Renal pelvis (tissue), 4 donors: ENCODE results near the gene LRRC23. TPM values are rescaled to one million over a fixed set of nuclear protein-coding genes. Genes with fewer than 3 reads are reported as not detected.

ENCODE experiments used
- DNase-seq: peaks from one replicate; pipeline ENCODE4 v3.0.0-alpha.2; 2013
- polyA plus RNA-seq, 3 donors: library from polyadenylated mRNA; unstranded; fragments of 120-200 nt; gene quantifications; one replicate each; pipeline ENCODE4 v1.2.1, GENCODE V29; 2013; ENCODE audit not compliant: insufficient read length in 3 of 3

LRRC23 gene
- polyA plus RNA-seq, 3 donors = 20.5 to 21.0 (median 20.9) TPM

DNA sequence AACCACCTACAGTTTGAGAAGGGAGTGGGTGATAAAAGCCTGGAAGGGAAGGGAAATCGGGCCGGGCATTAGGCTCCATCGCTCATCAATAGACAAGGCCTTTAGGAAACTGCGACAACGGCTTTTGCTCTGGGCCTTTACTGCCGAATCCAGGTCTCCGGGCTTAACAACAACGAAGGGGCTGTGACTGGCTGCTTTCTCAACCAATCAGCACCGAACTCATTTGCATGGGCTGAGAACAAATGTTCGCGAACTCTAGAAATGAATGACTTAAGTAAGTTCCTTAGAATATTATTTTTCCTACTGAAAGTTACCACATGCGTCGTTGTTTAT, 38.7 kb downstream of the LRRC23 start:
- DNase-seq = peak; percentile 92

DNA sequence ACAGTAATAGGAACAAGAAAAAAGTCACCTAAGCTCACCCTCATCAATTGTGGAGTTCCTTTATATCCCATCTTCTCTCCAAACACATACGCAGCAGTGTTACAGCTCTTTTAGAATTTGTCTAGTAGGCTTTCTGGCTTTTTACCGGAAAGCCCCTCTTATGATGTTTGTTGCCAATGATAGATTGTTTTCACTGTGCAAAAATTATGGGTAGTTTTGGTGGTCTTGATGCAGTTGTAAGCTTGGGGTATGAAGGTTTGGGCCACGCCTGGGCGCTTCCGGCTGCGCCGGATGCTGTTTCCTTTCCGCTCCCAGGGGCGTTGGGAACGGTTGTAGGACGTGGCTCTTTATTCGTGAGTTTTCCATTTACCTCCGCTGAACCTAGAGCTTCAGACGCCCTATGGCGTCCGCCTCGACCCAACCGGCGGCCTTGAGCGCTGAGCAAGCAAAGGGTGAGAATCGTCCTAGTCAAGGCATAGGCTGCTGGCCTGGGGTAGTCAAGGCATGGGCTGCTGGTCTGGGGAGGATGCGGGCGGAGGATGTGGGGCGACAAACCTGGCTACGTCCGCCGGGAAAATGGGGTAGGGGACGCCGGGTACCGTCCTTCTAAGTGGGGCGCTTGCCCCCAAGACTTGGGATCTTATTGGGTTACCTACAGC, 39.2 kb downstream of the LRRC23 start, which contains the start of the genes C12orf57 and RNU7-1:
C12orf57 (plus strand) TSS at position 301 of the 659 bp plus-strand sequence; CDS start at position 401, 100 bp downstream.
RNU7-1 (plus strand) TSS at position 95 of the 659 bp plus-strand sequence.
- DNase-seq = peak; percentile 92

DNA sequence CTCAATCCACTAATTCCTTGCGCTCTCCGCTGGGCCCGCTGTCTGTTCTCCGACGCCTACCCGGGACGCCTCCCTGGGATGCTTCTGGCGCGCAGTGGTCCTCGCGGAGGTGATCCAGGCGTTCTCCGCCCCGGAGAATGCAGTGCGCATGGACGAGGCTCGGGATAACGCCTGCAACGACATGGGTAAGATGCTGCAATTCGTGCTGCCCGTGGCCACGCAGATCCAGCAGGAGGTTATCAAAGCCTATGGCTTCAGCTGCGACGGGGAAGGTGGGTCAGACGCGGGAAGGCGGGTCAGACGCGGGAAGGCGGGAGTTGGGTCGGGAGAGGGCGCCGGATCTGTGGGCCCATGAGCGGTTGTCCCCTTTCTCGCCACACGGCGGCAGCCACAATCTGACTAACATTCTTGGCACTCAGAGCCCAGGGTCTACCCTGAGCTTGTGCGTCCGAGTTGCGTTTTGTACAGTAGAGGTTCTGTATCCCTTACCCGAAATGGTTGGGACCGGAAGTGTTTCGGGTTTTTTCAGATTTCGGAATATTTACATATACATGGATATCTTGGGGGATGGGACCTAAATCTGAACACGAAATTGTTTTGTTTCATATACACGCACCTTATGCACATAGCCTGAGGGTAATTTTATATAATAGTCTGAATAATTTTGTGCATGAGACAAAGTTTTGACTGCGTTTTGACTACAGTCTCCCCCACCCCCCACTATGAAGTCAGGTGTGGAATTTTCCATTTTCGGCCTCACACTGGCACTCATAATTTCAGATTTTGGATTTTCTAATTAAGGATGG, 40.0 kb downstream of the LRRC23 start:
- peak; percentile 94 for DNase-seq

DNA sequence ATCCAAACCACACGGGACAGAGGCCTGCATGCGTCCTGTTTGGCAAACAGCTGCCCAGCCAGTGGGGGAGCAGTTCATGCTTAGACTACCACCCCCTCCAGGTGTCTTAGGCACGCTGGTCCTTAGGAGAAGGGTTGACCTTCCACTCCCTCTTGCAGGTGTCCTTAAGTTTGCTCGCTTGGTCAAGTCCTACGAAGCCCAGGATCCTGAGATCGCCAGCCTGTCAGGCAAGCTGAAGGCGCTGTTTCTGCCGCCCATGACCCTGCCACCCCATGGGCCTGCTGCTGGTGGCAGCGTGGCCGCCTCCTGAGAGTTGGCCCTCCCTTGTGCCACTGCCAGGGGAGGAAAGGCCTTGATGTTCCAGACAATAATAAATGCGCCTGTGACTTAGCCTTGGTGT, 41.0 kb downstream of the LRRC23 start:
- DNase-seq = no peak

DNA sequence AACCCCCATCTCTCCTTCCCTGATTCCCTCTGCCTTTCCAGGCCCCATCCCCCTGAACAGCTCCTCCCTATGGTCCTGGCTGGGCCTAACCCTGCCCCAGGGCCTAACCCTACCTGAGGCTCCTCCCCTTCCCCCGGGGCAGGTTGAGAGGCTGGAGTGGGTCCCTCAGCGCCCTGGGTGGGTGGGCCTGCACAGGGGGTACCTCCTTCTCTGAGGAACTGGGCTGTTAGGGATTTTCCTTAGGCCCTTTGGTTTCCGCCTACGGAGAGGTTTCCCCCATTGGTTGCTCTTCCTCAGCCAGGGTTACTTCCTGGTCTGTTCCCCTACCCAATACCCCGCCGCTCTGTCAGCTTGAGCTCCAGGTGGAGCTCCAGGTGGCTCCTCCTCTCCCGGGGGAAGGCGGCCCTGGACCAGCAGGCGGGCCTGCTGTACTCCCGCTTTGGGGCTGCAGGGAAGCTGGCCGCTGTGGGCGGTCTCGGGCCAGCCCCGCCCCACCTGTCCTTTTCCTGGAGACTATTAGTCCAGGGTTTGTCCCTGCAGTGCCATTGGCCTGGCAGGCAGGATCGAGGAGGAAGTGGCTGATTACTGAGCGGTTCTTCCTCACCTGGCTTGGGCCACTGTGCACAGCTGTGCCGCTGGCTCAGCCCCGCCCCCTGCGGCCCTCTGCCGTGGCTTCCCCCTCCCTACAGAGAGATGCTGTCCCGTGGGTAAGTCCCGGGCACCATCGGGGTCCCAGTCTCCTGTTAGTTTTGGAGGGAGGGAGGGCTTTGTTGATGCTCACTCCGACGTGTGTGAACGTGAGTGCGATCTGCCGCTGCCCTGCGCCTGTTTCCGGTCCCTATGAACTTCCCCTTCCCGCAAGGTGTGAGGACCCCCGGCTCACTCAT, 41.7 kb downstream of the LRRC23 start:
- DNase-seq = peak; percentile 90

DNA sequence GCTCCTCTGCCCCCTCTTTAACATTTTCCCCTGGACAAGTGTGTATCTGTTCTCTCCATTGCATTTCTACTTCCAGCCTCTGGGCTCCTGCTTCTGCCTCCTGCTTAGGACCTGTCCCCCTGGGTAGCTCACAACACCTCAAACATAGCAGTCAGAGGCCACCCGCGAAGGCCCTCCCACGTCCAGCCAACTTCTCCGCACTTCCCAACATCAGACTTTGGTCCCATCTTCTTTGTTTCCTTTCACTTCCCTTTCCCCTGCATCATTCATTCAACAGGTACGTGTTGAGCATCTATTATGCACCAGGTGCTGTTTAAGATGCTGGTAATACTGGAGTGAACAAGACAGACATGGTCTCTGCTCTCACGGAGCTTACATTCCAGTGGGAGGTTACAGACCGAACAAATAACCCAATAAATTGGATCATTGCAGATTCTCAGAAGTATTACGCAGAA, 42.3 kb downstream of the LRRC23 start:
- no peak for DNase-seq

DNA sequence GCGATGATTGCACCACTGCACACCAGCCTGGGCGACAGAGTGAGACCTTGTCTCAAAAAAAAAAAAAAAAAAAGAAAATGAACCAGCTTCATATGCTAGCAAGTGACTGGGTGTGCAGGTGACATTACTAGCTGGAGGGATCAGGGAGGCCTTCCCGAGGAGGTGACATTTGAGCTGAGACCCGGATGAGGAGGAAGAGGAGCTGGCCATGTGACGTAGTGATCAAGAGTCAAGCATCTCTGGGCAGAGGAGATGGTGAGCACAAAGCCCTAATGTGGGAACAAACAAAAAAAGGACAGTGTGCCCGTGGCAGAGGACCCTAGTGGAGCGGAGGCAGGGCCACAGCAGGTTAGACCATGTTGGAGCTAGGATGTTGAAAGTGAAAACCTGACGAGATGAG, 43.0 kb downstream of the LRRC23 start:
- no peak for DNase-seq

DNA sequence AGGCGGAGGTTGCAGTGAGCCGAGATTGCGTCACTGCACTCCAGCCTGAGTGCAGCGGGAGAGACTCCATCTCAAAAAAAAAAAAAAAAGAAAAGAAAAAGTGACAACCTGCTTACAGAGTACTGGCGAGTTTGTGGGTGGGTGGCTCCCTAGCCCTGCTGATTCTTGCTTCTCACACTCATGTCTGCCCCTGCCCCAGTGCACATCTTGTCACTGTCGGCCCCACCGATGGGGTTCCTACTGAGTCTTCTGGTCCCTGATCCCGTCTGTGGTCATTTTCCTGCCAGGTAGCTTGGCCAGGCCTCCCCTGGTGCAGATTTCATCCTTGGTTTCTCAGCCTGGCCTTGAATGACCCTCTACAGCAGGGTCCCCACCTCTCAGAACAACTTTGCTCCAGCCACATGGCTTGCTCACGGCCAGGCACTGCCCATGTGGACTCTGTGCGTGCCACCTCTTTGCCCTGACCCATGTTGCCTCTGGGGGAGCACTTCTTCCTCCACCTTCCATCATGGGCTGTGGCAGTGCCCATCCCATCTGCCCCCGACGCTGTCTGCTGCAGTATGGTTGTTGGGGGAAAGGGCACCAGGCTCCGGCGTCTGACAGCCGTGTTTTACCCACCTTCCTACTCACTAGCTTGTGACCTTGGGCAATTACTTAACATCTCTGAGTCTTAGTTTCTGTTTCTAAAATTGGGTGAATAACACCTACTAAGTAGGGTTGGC, 44.4 kb downstream of the LRRC23 start:
- DNase-seq = no peak

DNA sequence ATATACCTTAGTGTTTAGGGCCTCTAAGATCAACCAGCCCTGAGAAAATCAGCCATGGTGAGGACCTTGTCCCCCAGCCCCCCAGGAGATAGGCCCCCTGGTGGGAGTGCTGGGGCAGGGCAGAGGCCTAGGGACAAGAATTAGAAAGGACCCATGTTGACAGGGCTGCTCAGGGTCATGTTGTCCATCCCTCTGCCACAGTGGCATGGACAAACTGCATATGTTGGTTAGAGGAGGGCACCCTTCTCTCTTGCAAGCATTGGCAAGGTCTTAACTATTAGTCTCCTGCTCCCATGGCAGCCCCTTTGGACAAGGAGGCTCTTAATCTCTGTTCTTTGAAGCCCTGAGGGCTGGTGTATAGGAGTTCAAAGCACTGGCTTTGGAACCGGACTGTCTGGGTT, 45.8 kb downstream of the LRRC23 start:
- no peak for DNase-seq

DNA sequence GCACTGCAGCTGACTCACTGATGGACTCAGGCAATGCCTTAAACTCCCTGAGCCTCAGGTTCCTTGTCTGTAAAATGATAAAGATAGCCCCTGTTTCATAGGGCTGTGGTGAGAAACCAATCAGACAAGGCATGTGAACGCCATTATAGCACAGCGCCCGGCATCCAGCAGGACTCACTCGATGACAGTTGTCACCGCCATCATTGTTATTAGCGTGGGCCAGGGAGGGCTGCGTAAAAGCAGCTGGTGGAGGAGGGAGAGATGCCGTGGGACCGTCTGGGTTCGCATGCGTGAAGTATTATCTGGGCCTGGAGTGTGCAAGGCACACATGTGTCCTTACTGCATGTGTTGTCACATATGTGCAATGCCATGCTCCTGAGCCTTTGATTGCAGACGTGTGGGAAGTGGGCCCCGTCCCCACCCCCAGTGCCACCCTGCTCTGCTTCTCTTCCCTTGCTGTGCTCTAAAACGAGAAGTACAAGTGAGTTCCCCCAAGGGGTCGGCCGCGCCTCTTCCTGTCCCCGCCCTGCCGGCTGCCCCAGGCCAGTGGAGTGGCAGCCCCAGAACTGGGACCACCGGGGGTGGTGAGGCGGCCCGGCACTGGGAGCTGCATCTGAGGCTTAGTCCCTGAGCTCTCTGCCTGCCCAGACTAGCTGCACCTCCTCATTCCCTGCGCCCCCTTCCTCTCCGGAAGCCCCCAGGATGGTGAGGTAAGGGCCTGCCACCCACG, 46.4 kb downstream of the LRRC23 start, which contains the start of gene PTPN6:
PTPN6 (plus strand) TSS at position 546 of the 730 bp plus-strand sequence; CDS start at position 703, 157 bp downstream.
- DNase-seq = no peak

DNA sequence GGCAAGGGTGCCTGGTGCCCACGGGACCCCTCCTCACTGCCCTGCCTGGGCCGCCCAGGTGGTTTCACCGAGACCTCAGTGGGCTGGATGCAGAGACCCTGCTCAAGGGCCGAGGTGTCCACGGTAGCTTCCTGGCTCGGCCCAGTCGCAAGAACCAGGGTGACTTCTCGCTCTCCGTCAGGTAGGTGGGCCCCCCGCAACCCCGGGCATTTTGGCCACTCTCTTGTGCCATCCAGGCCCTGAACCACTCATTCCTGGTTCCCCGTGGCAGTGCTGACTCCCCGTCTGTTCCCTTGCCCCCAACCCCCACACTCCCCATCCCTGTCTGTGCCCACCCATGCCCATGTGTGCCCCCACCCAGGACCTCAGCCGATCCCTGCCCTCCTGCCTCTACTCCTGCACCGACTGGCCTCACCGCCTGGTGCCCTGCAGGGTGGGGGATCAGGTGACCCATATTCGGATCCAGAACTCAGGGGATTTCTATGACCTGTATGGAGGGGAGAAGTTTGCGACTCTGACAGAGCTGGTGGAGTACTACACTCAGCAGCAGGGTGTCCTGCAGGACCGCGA, 47.0 kb downstream of the LRRC23 start:
- no peak for DNase-seq

DNA sequence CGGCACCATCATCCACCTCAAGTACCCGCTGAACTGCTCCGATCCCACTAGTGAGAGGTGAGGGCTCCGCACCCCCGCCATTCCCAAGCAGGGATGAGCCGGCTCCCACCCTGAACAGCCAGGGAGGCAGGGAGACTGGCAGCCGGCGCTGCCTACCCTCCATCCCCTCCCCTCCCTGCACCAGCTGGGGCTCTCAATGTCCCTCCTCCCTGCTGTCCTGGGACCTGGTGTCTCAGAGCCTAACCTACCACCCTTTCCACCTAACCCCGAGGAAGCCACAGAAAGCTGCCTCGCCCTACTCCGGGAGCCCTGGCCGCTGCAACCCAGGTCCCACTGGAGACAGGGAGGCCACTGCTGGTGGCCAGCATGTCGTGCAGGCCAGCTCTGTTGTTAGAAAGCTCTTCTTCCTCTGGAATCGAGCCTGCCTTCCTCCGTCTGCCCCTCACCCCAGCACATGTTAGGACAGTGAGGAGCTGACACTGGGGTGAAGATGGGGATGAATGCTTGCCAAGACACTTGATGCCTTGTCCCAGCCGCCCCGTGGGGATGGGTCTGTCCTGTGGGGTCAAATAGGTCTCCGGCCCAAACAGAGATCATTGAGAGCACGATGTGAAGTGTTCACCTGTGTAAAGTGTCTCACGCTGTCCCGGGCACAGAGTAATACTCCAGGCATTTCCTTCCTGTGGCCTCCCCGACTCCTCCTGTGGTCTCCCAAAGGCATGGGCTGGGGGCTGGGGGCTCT, 47.7 kb downstream of the LRRC23 start:
- DNase-seq = no peak

DNA sequence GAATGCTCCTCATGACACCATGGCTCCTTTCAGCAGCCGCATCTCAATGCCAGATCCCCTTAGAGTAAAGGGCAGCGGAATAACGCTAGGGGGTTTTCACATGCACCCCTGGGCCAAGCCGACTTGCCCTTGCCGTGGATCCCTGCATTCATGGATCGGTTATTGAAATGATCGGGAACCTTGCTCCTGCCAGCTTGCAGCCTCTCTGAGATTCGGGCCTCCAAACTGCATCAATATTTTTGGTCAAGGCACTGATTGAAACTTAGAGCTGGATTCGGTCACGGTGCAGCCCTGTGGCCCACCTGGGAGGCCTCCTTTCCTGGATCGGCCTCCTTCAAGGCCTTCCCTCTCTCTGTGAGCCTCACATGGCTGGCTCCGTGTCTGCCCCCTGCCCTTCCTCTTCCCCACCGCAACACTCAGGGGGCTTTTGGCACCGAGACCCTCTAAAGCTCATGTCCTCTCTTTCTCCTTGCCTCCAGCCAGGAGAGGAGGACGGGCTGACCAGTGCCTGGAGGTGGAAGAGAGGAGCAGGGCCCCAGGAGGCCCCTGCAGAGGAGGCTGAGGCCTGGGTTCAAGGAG, 48.3 kb downstream of the LRRC23 start:
- no peak for DNase-seq

DNA sequence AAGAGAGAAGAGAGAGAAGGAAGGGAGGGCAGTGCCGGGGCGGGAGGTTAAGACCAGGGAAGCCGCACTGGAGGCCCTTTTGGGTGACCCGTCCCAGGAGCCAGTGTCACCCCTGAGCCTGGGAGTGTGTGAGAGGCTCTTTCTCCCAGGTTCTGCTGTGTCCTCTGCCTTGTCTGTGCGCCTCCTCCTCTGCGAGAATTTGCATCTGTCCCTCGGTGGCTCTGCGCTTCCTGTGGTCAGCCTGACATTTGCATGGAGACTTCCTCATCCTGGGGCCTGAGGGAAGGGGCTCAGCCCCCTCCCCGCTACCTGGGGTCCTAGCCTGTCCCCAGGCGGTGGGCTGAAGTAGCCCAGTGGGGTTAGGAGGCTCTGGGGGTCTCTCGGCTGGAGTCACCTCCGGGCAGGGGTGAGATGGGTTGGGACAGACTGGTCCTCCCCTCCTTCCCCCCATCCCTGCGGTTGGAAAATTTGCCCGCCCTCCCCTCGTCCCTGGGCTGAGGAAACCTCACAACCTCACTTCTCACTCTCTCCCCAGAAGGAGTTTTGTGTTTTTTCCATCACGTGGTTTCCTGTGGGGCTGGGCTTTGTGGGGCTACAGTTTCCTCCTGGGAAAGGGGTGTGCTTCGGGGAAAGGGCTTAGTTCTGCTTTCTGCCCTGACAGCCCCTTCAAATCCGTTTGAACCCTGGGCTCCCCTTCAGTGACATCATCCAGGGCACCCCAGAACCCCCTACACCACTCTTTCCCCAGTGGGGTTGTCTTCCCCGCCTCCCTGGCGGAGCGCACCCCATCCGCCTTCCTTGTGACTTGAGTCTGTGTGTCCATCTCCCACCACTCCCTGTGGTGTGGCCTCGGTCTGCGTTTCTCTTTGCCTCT, 49.1 kb downstream of the LRRC23 start:
- no peak for DNase-seq

DNA sequence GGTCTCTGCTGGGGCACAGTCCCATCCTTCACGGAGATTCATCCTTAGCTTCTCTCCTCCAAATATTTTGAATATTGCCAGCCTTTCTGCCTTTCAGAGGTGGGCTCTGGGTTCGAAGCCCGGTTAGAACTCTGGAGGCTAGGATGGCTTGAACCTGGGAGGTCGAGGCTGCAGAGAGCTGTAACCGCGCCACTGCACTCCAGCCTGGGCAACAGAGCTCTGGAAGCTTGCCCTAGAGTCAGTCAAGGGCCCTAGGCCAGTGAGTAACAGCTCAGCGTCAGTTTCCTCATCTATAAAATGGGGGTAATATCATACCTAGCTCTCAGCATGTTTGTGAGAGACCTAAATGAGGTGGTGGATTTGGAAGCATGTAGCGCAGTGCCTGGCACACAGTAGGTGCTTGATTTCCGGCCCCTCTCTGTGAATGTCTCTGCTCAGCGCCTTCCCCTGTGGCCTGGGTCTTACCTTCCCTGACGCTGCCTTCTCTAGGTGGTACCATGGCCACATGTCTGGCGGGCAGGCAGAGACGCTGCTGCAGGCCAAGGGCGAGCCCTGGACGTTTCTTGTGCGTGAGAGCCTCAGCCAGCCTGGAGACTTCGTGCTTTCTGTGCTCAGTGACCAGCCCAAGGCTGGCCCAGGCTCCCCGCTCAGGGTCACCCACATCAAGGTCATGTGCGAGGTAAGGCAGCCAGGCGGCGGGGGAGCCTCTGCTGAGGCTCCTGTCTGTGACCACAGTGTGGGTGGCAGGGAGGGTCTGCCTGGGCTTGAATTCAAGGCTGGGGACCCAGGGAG, 49.9 kb downstream of the LRRC23 start:
- no peak for DNase-seq

DNA sequence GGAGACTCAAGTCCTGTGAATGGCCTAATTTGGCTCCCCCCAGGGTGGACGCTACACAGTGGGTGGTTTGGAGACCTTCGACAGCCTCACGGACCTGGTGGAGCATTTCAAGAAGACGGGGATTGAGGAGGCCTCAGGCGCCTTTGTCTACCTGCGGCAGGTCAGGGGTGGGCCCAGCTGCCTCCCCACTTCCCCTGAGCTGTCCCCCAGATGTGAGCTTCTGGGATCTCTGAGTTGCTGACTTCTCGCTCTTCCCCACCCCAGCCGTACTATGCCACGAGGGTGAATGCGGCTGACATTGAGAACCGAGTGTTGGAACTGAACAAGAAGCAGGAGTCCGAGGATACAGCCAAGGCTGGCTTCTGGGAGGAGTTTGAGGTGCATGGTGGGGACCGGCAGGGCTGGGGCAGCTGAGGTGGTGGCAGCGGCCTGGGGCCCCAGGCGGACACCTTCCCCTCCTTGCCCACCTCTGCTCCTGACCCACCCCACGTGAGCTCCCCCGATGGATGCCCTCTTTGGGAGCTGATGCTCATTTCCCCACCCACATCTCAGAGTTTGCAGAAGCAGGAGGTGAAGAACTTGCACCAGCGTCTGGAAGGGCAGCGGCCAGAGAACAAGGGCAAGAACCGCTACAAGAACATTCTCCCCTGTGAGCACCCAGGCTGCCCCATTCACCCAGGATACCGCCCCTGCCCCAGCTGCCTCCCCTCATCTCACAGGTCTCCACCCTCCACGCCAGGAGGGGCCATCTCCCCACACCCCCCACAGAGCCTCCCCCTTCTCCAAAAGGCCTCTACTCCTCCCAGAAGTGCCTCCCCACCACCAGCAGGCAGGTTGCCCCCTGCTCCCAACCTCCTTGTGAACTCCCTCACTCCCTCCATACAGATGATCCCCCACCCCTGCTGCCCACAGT, 50.7 kb downstream of the LRRC23 start:
- DNase-seq = no peak
